Natural killer cell (primary cell): Measurements from ENCODE around the gene DHDDS. TPM values are rescaled to one million over a fixed set of nuclear protein-coding genes. Genes with fewer than 3 reads are reported as not detected.

ENCODE experiments used
- ATAC-seq, 3 donors: fragments of 150-1000 bp in 2 of 3; fragments of 200-7000 bp in 1 of 3; cut with Tn5 transposase; 1 replicate in 1 of 3; 2 replicates in 2 of 3; pipeline ENCODE4 v1.10.0; 2021; ENCODE audit warnings: mild to moderate bottlenecking in 2 of 3, moderate library complexity in 2 of 3
- DNase-seq, 2 donors: peaks; one replicate each; pipeline versions ENCODE4 v3.0.0 to v3.0.0-alpha.2; 2013 to 2021; ENCODE audit warnings: mixed read lengths in 1 of 2
- H3K27ac ChIP-seq: one replicate; pipeline ENCODE4 v1.5.1; 2013; ENCODE audit warnings: mild to moderate bottlenecking, low read length
- H3K27me3 ChIP-seq: one replicate; pipeline ENCODE4 v1.6.1; 2013; ENCODE audit warnings: low read length; ENCODE audit not compliant: control insufficient read depth, insufficient read depth
- H3K36me3 ChIP-seq: one replicate; pipeline ENCODE4 v1.6.1; 2013; ENCODE audit warnings: low read length; ENCODE audit not compliant: control insufficient read depth, insufficient read depth
- H3K4me1 ChIP-seq: one replicate; pipeline ENCODE4 v1.6.1; 2013; ENCODE audit warnings: low read length; ENCODE audit not compliant: control insufficient read depth, insufficient read depth
- H3K4me3 ChIP-seq: one replicate; pipeline ENCODE4 v1.5.1; 2013; ENCODE audit warnings: low read length
- H3K9me3 ChIP-seq: one replicate; pipeline ENCODE4 v1.6.1; 2013; ENCODE audit warnings: low read length; ENCODE audit not compliant: control insufficient read depth, insufficient read depth
- H3K27ac Mint-ChIP-seq, 2 donors: one replicate each; pipeline ENCODE4 v1.8.0; 2022; ENCODE audit warnings: mild to moderate bottlenecking in 2 of 2, mixed read lengths in 2 of 2, moderate library complexity in 1 of 2
- H3K27me3 Mint-ChIP-seq, 2 donors: one replicate each; pipeline ENCODE4 v1.8.0; 2022; ENCODE audit warnings: low read depth in 2 of 2, mixed read lengths in 2 of 2
- H3K36me3 Mint-ChIP-seq: one replicate; pipeline ENCODE4 v1.8.0; 2022; ENCODE audit warnings: mixed read lengths
- H3K4me1 Mint-ChIP-seq, 2 donors: one replicate each; pipeline ENCODE4 v1.8.0; 2022; ENCODE audit warnings: mixed read lengths in 2 of 2
- H3K4me3 Mint-ChIP-seq: one replicate; pipeline ENCODE4 v1.8.0; 2022; ENCODE audit warnings: mild to moderate bottlenecking, moderate library complexity, mixed read lengths
- H3K9me3 Mint-ChIP-seq, 2 donors: one replicate each; pipeline ENCODE4 v1.8.0; 2022; ENCODE audit warnings: mixed read lengths in 2 of 2
- CTCF ChIP-seq: fragments of 200-600 bp; IDR thresholded peaks from one replicate; pipeline ENCODE4 v1.8.0; 2022; ENCODE audit warnings: antibody characterized with exemption
- WGBS: methylation state at CpG from one replicate; pipeline ENCODE4 v1.1.7; 2013; ENCODE audit warnings: missing lambda C conversion rate; ENCODE audit not compliant: insufficient coverage; 5-methylcytosine and 5-hydroxymethylcytosine counted together
- intact Hi-C: fragments of 100-400 bp; cut with micrococcal nuclease; formaldehyde crosslinking; loops from one replicate; pipeline ENCODE4 v1.14.2; 2022
- total RNA-seq, 4 donors: library from RNA; stranded (reverse); fragments of 120-200 nt in 1 of 4; gene quantifications; one replicate each; pipeline versions ENCODE4 v1.2.3 to v1.2.4, GENCODE V29; 2013 to 2022

Gene DHDDS
- total RNA-seq, 3 donors from 2014 or later (not counting 1 experiment from before 2014, with no cell fraction given), result 39.6 to 48.6 (median 43.4) TPM

GRCh38 chr1:26477446-26478152 is 45.5 kb downstream of the DHDDS start:
- peaks cover 7% of the 10 kb centered on the region for H3K36me3 Mint-ChIP-seq
- no peaks in the 10 kb centered on the region for H3K9me3 Mint-ChIP-seq
- no peaks in the 10 kb centered on the region for H3K9me3 ChIP-seq
- no peak overlapping the region for H3K4me3 ChIP-seq
- TF ChIP-seq CTCF, result no peak
- H3K4me3 Mint-ChIP-seq, result no peak overlapping the region
- no peaks in the 10 kb centered on the region for H3K27me3 Mint-ChIP-seq
- no peaks in the 10 kb centered on the region for H3K27me3 ChIP-seq
- H3K27ac Mint-ChIP-seq, result peak overlapping the region; percentile 52 to 79
- 91% methylated on average over 5 of the region's 8 CpGs for WGBS
- H3K36me3 ChIP-seq, result peaks cover 36% of the 10 kb centered on the region
- DNase-seq (no peak), ATAC-seq (no peak)
- peaks cover 10% of the 10 kb centered on the region for H3K4me1 ChIP-seq
- H3K27ac ChIP-seq, result no peak overlapping the region
- intact Hi-C loops, result no loop called here
- H3K4me1 Mint-ChIP-seq, result peaks cover 16 to 24% of the 10 kb centered on the region in 2 donors

GRCh38 chr1:26478159-26478558 is 46.0 kb downstream of the DHDDS start:
- Histone ChIP-seq H3K4me1 (peaks cover 9% of the 10 kb centered on the region), H3K27ac (no peak overlapping the region), H3K4me3 (no peak overlapping the region), H3K27me3 (no peaks in the 10 kb centered on the region), H3K9me3 (no peaks in the 10 kb centered on the region), H3K36me3 (peaks cover 36% of the 10 kb centered on the region)
- peaks cover 14 to 22% of the 10 kb centered on the region in 2 donors for H3K4me1 Mint-ChIP-seq
- no peak overlapping the region for H3K27ac Mint-ChIP-seq
- no peak for TF ChIP-seq CTCF
- H3K4me3 Mint-ChIP-seq, result no peak overlapping the region
- ATAC-seq (no peak), DNase-seq (no peak)
- no peaks in the 10 kb centered on the region for H3K9me3 Mint-ChIP-seq
- H3K36me3 Mint-ChIP-seq, result peaks cover 7% of the 10 kb centered on the region
- intact Hi-C loops, result no loop called here
- no CpG with 5 or more reads among the region's 3 CpGs for WGBS
- no peaks in the 10 kb centered on the region for H3K27me3 Mint-ChIP-seq

- Mint-ChIP-seq H3K27me3 (no peaks in the 10 kb centered on the region), H3K9me3 (no peaks in the 10 kb centered on the region), H3K4me3 (no peak overlapping the region), H3K27ac (peak overlapping the region; percentile 1 to 3), H3K4me1 (peaks cover 9 to 14% of the 10 kb centered on the region in 2 donors), H3K36me3 (peaks cover 7% of the 10 kb centered on the region)
- peaks cover 31% of the 10 kb centered on the region for H3K36me3 ChIP-seq
- no peak overlapping the region for H3K27ac ChIP-seq
- H3K9me3 ChIP-seq, result no peaks in the 10 kb centered on the region
- no peaks in the 10 kb centered on the region for H3K27me3 ChIP-seq
- ATAC-seq (no peak), DNase-seq (no peak)
- no peak overlapping the region for H3K4me3 ChIP-seq
- peaks cover under 1% of the 10 kb centered on the region for H3K4me1 ChIP-seq
- no peak for TF ChIP-seq CTCF
- intact Hi-C loops, result no loop called here
- WGBS, result 94% methylated on average over 5 of the region's 6 CpGs
These were observed 46.9 kb downstream of the DHDDS start for GRCh38 chr1:26478988-26479387.

- H3K9me3 ChIP-seq, result no peaks in the 10 kb centered on the region
- Mint-ChIP-seq H3K4me1 (no peaks in the 10 kb centered on the region), H3K9me3 (no peaks in the 10 kb centered on the region), H3K4me3 (no peak overlapping the region), H3K27me3 (no peaks in the 10 kb centered on the region), H3K36me3 (no peaks in the 10 kb centered on the region), H3K27ac (peak overlapping the region in 1 of 2 donors; percentile 29)
- no peaks in the 10 kb centered on the region for H3K27me3 ChIP-seq
- no peak overlapping the region for H3K4me3 ChIP-seq
- TF ChIP-seq CTCF, result no peak
- ATAC-seq (no peak), DNase-seq (no peak)
- no peaks in the 10 kb centered on the region for H3K4me1 ChIP-seq
- intact Hi-C loops, result no loop called here
- H3K36me3 ChIP-seq, result no peaks in the 10 kb centered on the region
- WGBS, result 98% methylated on average over 2 of the region's 2 CpGs
- H3K27ac ChIP-seq, result no peak overlapping the region
These were observed 50.8 kb downstream of the DHDDS start for GRCh38 chr1:26482921-26483320.
